WTC11 (cell line): Measurements from ENCODE around the gene TACC2. TPM values are rescaled to one million over a fixed set of nuclear protein-coding genes. Genes with fewer than 3 reads are reported as not detected.
A peak's percentile ranks its signal among the peaks of the same experiment; 100 is the strongest.

Experiments used
- ATAC-seq: fragments of 200-7000 bp; cut with Tn5 transposase; 2 replicates; pipeline ENCODE4 v1.10.0; 2021; ENCODE audit warnings: mild to moderate bottlenecking, moderate library complexity
- CTCF ChIA-PET: fragments of 300-600 bp; sonication (Branson Sonifier 250); formaldehyde crosslinking; loops from one replicate; lab custom pipeline; 2021; ENCODE audit warnings: antibody characterized with exemption; lab: Charles Lee
- POLR2A ChIA-PET: fragments of 350-600 bp; sonication (Branson Sonifier 250); formaldehyde crosslinking; loops from one replicate; lab custom pipeline; 2021; ENCODE audit warnings: antibody characterized with exemption; lab: Charles Lee
- DNase-seq: peaks from one replicate; pipeline ENCODE4 v3.0.0; 2021; ENCODE audit warnings: low spot score
- H3K27ac Mint-ChIP-seq: 2 replicates; pipeline ENCODE4 v1.8.0; 2021; ENCODE audit warnings: mixed read lengths
- H3K27me3 Mint-ChIP-seq: 2 replicates; pipeline ENCODE4 v1.8.0; 2021; ENCODE audit warnings: low read depth, mild to moderate bottlenecking, moderate library complexity, mixed read lengths
- H3K36me3 Mint-ChIP-seq: 2 replicates; pipeline ENCODE4 v1.8.0; 2021; ENCODE audit warnings: mixed read lengths
- H3K4me1 Mint-ChIP-seq: 2 replicates; pipeline ENCODE4 v1.8.0; 2022; ENCODE audit warnings: mixed read lengths
- H3K4me3 Mint-ChIP-seq: 2 replicates; pipeline ENCODE4 v1.8.0; 2021; ENCODE audit warnings: mild to moderate bottlenecking, moderate library complexity, mixed read lengths
- H3K9me3 Mint-ChIP-seq: 2 replicates; pipeline ENCODE4 v1.8.0; 2021; ENCODE audit warnings: mixed read lengths
- ATF2 ChIP-seq: sonication (generic); formaldehyde crosslinking; IDR thresholded peaks from 2 replicates; pipeline ENCODE4 v1.8.1; 2022; ENCODE audit warnings: low read depth, missing genetic modification reagents, borderline replicate concordance
- CBFB ChIP-seq: sonication (generic); formaldehyde crosslinking; IDR thresholded peaks from 2 replicates; pipeline ENCODE4 v1.8.1; 2022; ENCODE audit warnings: mild to moderate bottlenecking, low read depth, missing genetic modification reagents
- CREB1 ChIP-seq: sonication (generic); formaldehyde crosslinking; IDR thresholded peaks from 2 replicates; pipeline ENCODE4 v1.8.0; 2023; ENCODE audit warnings: mild to moderate bottlenecking, missing genetic modification reagents
- ETV6 ChIP-seq: sonication (generic); formaldehyde crosslinking; IDR thresholded peaks from 2 replicates; pipeline ENCODE4 v1.8.1; 2022; ENCODE audit warnings: mild to moderate bottlenecking, missing genetic modification reagents
- FOXJ3 ChIP-seq: sonication (generic); formaldehyde crosslinking; IDR thresholded peaks from 2 replicates; pipeline ENCODE4 v1.9.0; 2021; ENCODE audit warnings: missing genetic modification reagents, mild to moderate bottlenecking, borderline replicate concordance
- HMGA2 ChIP-seq: fragments of 250-450 bp; sonication (Bioruptor Pico); IDR thresholded peaks from 2 replicates; pipeline ENCODE4 v1.4.0; 2021; ENCODE audit warnings: mild to moderate bottlenecking, moderate library complexity
- MAX ChIP-seq: sonication (generic); formaldehyde crosslinking; IDR thresholded peaks from 2 replicates; pipeline ENCODE4 v1.8.0; 2022; ENCODE audit warnings: mild to moderate bottlenecking, missing genetic modification reagents
- MYBL2 ChIP-seq: sonication (generic); formaldehyde crosslinking; IDR thresholded peaks from 2 replicates; pipeline ENCODE4 v1.8.1; 2023; ENCODE audit warnings: mild to moderate bottlenecking, moderate library complexity, missing genetic modification reagents
- NFATC4 ChIP-seq: fragments of 250-450 bp; sonication (Bioruptor Pico); IDR thresholded peaks from 2 replicates; pipeline ENCODE4 v1.9.0; 2021; ENCODE audit warnings: mild to moderate bottlenecking
- NR3C1 ChIP-seq: sonication (generic); formaldehyde crosslinking; conservative IDR thresholded peaks from 2 replicates; pipeline ENCODE4 v1.8.1; 2023; ENCODE audit warnings: low read depth, mild to moderate bottlenecking, missing genetic modification reagents
- RELA ChIP-seq: sonication (generic); formaldehyde crosslinking; IDR thresholded peaks from 2 replicates; pipeline ENCODE4 v1.8.1; 2022; ENCODE audit warnings: missing genetic modification reagents, mild to moderate bottlenecking, borderline replicate concordance
- SOX15 ChIP-seq: fragments of 250-450 bp; sonication (Bioruptor Pico); IDR thresholded peaks from 2 replicates; pipeline ENCODE4 v1.9.0; 2021; ENCODE audit warnings: mild to moderate bottlenecking
- TEAD4 ChIP-seq: sonication (generic); formaldehyde crosslinking; IDR thresholded peaks from 2 replicates; pipeline ENCODE4 v1.8.0; 2022; ENCODE audit warnings: mild to moderate bottlenecking, missing genetic modification reagents
- ZMAT4 ChIP-seq: fragments of 250-450 bp; sonication (Bioruptor Pico); IDR thresholded peaks from 2 replicates; pipeline ENCODE4 v1.9.0; 2021; ENCODE audit warnings: mild to moderate bottlenecking
- ZNF232 ChIP-seq: sonication (generic); formaldehyde crosslinking; IDR thresholded peaks from 2 replicates; pipeline ENCODE4 v1.8.0; 2022; ENCODE audit warnings: mild to moderate bottlenecking, missing genetic modification reagents
- ZNF396 ChIP-seq: fragments of 250-450 bp; sonication (Bioruptor Pico); IDR thresholded peaks from 2 replicates; pipeline ENCODE4 v1.8.0; 2021; ENCODE audit warnings: mild to moderate bottlenecking, moderate library complexity, borderline replicate concordance
- ZNF416 ChIP-seq: fragments of 250-450 bp; sonication (Bioruptor Pico); IDR thresholded peaks from 2 replicates; pipeline ENCODE4 v1.9.0; 2021; ENCODE audit warnings: mild to moderate bottlenecking, inconsistent platforms
- ZNF423 ChIP-seq: fragments of 250-450 bp; sonication (Bioruptor Pico); IDR thresholded peaks from 2 replicates; pipeline ENCODE4 v2.1.2; 2022; ENCODE audit warnings: mild to moderate bottlenecking, moderate library complexity
- ZNF671 ChIP-seq: fragments of 250-450 bp; sonication (Bioruptor Pico); IDR thresholded peaks from 2 replicates; pipeline ENCODE4 v1.8.0; 2021; ENCODE audit warnings: mild to moderate bottlenecking
- total RNA-seq: library from RNA; stranded (reverse); gene quantifications from 3 replicates; pipeline ENCODE4 v1.2.3, GENCODE V29; 2021
- TF ChIP-seq, protein P1 (sequence below): sonication (generic); formaldehyde crosslinking; IDR thresholded peaks from 2 replicates; pipeline ENCODE4 v1.8.1; 2023; ENCODE audit warnings: mild to moderate bottlenecking, missing genetic modification reagents, moderate library complexity
- TF ChIP-seq, protein P2 (sequence below): fragments of 250-450 bp; sonication (Bioruptor Pico); IDR thresholded peaks from 2 replicates; pipeline ENCODE4 v1.8.0; 2021; ENCODE audit warnings: mild to moderate bottlenecking
- TF ChIP-seq, protein P3 (sequence below): sonication (generic); formaldehyde crosslinking; IDR thresholded peaks from 2 replicates; pipeline ENCODE4 v1.8.1; 2023; ENCODE audit warnings: mild to moderate bottlenecking, missing genetic modification reagents, borderline replicate concordance
- TF ChIP-seq, protein P4 (sequence below): sonication (generic); formaldehyde crosslinking; IDR thresholded peaks from 2 replicates; pipeline ENCODE4 v1.8.1; 2022; ENCODE audit warnings: mild to moderate bottlenecking, missing genetic modification reagents, moderate library complexity, borderline replicate concordance
- TF ChIP-seq, protein P5 (sequence below): sonication (generic); formaldehyde crosslinking; IDR thresholded peaks from 2 replicates; pipeline ENCODE4 v1.8.1; 2022; ENCODE audit warnings: low read depth, mild to moderate bottlenecking, moderate library complexity, missing genetic modification reagents, borderline replicate concordance

The TACC2 gene
- total RNA-seq, 1 experiment from 2014 or later: 28.9 TPM

- H3K4me3 Mint-ChIP-seq: no peak overlapping the region
- ATAC-seq (no peak), DNase-seq (no peak)
- TF ChIP-seq ZMAT4 (CRISPR knock-in tag) (no peak), NFATC4 (no peak), ZNF671 (CRISPR knock-in tag) (no peak), ATF2 (CRISPR knock-in tag) (no peak), NR3C1 (CRISPR knock-in tag) (no peak), CREB1 (CRISPR knock-in tag) (no peak), HMGA2 (CRISPR knock-in tag) (no peak), SOX15 (CRISPR knock-in tag) (no peak), MYBL2 (CRISPR knock-in tag) (no peak), ZNF423 (CRISPR knock-in tag) (no peak), ZNF232 (no peak), FOXJ3 (CRISPR knock-in tag) (no peak)
- TF ChIP-seq, protein P1, sequence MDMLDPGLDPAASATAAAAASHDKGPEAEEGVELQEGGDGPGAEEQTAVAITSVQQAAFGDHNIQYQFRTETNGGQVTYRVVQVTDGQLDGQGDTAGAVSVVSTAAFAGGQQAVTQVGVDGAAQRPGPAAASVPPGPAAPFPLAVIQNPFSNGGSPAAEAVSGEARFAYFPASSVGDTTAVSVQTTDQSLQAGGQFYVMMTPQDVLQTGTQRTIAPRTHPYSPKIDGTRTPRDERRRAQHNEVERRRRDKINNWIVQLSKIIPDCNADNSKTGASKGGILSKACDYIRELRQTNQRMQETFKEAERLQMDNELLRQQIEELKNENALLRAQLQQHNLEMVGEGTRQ (CRISPR knock-in tag): no peak
- TF ChIP-seq, protein P2, sequence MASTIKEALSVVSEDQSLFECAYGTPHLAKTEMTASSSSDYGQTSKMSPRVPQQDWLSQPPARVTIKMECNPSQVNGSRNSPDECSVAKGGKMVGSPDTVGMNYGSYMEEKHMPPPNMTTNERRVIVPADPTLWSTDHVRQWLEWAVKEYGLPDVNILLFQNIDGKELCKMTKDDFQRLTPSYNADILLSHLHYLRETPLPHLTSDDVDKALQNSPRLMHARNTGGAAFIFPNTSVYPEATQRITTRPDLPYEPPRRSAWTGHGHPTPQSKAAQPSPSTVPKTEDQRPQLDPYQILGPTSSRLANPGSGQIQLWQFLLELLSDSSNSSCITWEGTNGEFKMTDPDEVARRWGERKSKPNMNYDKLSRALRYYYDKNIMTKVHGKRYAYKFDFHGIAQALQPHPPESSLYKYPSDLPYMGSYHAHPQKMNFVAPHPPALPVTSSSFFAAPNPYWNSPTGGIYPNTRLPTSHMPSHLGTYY (CRISPR knock-in tag): no peak
- no peaks in the 10 kb centered on the region for H3K27me3 Mint-ChIP-seq
- CTCF ChIA-PET: interaction anchor here (0.5 to 1.7 kb wide), 2 partner anchors 23 to 141 kb away, joined by 6 read pairs; no protein-coding TSS in a partner anchor
- H3K9me3 Mint-ChIP-seq: no peaks in the 10 kb centered on the region
- no peak overlapping the region for H3K27ac Mint-ChIP-seq
- H3K4me1 Mint-ChIP-seq: peaks cover 82% of the 10 kb centered on the region
- no peaks in the 10 kb centered on the region for H3K36me3 Mint-ChIP-seq
- POLR2A ChIA-PET: no interaction called here
Observed at GRCh38 chr10:122185643-122186042, 196.7 kb downstream of the TACC2 start.

- no peaks in the 10 kb centered on the region for H3K9me3 Mint-ChIP-seq
- CTCF ChIA-PET: interaction anchor here (1.5 kb wide), 2 partner anchors 23 to 81 kb away, joined by 4 read pairs; no protein-coding TSS in a partner anchor
- peak overlapping the region; percentile 47 for H3K27ac Mint-ChIP-seq
- DNase-seq (no peak), ATAC-seq (peak; percentile 11)
- H3K4me1 Mint-ChIP-seq: peaks cover 72% of the 10 kb centered on the region
- H3K36me3 Mint-ChIP-seq: no peaks in the 10 kb centered on the region
- no peak overlapping the region for H3K4me3 Mint-ChIP-seq
- POLR2A ChIA-PET: interaction anchor here (1.2 kb wide), 1 partner anchor 24 kb away, joined by 3 read pairs; no protein-coding TSS in a partner anchor
- H3K27me3 Mint-ChIP-seq: no peaks in the 10 kb centered on the region
- TF ChIP-seq, protein P3, sequence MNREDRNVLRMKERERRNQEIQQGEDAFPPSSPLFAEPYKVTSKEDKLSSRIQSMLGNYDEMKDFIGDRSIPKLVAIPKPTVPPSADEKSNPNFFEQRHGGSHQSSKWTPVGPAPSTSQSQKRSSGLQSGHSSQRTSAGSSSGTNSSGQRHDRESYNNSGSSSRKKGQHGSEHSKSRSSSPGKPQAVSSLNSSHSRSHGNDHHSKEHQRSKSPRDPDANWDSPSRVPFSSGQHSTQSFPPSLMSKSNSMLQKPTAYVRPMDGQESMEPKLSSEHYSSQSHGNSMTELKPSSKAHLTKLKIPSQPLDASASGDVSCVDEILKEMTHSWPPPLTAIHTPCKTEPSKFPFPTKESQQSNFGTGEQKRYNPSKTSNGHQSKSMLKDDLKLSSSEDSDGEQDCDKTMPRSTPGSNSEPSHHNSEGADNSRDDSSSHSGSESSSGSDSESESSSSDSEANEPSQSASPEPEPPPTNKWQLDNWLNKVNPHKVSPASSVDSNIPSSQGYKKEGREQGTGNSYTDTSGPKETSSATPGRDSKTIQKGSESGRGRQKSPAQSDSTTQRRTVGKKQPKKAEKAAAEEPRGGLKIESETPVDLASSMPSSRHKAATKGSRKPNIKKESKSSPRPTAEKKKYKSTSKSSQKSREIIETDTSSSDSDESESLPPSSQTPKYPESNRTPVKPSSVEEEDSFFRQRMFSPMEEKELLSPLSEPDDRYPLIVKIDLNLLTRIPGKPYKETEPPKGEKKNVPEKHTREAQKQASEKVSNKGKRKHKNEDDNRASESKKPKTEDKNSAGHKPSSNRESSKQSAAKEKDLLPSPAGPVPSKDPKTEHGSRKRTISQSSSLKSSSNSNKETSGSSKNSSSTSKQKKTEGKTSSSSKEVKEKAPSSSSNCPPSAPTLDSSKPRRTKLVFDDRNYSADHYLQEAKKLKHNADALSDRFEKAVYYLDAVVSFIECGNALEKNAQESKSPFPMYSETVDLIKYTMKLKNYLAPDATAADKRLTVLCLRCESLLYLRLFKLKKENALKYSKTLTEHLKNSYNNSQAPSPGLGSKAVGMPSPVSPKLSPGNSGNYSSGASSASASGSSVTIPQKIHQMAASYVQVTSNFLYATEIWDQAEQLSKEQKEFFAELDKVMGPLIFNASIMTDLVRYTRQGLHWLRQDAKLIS (CRISPR knock-in tag): no peak
- TF ChIP-seq, protein P4, sequence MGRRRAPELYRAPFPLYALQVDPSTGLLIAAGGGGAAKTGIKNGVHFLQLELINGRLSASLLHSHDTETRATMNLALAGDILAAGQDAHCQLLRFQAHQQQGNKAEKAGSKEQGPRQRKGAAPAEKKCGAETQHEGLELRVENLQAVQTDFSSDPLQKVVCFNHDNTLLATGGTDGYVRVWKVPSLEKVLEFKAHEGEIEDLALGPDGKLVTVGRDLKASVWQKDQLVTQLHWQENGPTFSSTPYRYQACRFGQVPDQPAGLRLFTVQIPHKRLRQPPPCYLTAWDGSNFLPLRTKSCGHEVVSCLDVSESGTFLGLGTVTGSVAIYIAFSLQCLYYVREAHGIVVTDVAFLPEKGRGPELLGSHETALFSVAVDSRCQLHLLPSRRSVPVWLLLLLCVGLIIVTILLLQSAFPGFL (CRISPR knock-in tag): no peak
- TF ChIP-seq, protein P5, sequence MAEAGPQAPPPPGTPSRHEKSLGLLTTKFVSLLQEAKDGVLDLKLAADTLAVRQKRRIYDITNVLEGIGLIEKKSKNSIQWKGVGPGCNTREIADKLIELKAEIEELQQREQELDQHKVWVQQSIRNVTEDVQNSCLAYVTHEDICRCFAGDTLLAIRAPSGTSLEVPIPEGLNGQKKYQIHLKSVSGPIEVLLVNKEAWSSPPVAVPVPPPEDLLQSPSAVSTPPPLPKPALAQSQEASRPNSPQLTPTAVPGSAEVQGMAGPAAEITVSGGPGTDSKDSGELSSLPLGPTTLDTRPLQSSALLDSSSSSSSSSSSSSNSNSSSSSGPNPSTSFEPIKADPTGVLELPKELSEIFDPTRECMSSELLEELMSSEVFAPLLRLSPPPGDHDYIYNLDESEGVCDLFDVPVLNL (CRISPR knock-in tag): no peak
- TF ChIP-seq MAX (CRISPR knock-in tag) (no peak), ZNF416 (CRISPR knock-in tag) (no peak), TEAD4 (CRISPR knock-in tag) (no peak), ETV6 (CRISPR knock-in tag) (no peak), CBFB (CRISPR knock-in tag) (no peak), RELA (CRISPR knock-in tag) (no peak), SOX15 (CRISPR knock-in tag) (no peak), ZNF396 (CRISPR knock-in tag) (no peak)
Observed at GRCh38 chr10:122186816-122187810, 198.2 kb downstream of the TACC2 start.
